GM10847 (cell line): ENCODE results near the gene USPL1.

Experiments used
- POLR2A ChIP-seq: IDR thresholded peaks from 2 replicates; pipeline ENCODE4 v1.6.1; 2011; ENCODE audit not compliant: insufficient read length; ENCODE audit errors: extremely low read depth

The USPL1 gene

DNA sequence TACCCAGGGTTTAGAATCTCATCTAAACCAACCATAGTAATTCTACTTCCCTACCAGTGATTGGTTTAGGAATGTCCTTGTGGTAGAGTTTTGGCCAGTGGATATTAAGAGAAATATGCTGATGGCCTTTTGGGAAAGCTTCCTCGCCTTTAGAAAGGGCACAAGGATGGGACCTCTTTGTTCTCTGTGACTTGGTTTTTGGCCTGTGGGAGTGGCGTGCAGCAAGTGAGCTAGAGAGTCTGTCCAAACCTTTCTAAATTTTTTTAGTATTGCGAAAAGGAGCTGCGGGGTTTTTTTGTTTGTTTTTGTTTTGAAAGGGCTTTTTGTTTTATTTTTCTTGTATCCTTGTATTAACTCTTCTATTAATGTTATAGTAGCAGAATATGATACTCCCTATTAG is 20.6 kb downstream of the USPL1 start:
- no peak for TF ChIP-seq POLR2A

DNA sequence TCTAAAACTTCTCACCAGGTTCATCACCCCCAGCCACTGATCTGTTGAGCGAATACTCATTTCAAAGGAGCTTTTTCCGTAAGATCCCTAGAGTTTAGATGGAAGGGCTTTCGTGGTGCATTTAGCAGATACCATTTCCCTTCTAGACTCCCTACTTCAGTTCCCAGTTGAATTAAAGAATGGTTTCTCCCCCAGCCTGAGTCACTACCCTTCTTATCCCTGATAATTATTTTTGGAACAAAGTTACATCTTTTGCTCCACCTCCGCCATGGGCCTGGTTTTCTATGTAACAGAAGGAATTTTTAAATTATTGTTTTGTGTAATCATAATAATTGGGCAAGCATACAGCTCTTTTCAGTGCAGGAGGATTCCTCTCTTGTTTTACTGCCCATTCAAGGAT is 22.0 kb downstream of the USPL1 start:
- TF ChIP-seq POLR2A: no peak

DNA sequence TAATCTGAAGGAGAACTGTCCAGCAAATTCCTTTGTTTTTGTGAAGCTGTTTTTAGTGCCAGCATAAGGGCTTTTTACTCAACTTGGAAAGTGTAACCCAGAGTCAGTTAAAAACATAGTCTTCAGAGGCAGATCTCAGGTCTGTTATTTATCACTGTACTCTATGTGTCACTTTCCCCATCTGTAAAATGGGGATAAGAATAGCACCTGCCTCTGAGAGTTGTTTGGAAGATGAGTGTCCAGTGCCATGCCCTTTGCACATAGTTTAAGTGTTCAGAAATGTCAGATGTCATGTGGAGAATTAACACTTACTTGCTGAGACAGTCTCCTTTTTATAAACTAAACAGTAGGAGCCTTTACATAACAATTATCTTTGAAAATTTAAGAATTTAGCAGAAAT is 27.9 kb downstream of the USPL1 start:
- TF ChIP-seq POLR2A: no peak

DNA sequence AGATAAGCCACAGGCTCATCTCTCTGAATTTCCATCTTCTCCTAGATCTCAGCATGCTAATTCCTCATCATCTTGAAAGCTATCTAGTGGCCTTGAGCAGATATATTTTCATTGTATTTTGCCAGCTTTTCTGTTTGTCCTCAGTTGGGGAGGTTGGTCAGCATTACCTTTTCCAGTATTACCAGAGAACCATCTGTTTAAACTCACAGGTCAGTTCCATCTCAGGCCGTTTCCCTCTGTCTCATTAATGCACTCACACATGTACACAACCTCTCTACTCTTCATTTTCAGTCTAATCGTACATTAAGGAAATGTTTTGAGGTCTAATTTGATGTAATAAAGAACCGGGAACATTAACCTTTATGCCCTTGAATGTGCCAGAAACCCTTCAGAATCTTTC is 29.7 kb downstream of the USPL1 start:
- TF ChIP-seq POLR2A: no peak

DNA sequence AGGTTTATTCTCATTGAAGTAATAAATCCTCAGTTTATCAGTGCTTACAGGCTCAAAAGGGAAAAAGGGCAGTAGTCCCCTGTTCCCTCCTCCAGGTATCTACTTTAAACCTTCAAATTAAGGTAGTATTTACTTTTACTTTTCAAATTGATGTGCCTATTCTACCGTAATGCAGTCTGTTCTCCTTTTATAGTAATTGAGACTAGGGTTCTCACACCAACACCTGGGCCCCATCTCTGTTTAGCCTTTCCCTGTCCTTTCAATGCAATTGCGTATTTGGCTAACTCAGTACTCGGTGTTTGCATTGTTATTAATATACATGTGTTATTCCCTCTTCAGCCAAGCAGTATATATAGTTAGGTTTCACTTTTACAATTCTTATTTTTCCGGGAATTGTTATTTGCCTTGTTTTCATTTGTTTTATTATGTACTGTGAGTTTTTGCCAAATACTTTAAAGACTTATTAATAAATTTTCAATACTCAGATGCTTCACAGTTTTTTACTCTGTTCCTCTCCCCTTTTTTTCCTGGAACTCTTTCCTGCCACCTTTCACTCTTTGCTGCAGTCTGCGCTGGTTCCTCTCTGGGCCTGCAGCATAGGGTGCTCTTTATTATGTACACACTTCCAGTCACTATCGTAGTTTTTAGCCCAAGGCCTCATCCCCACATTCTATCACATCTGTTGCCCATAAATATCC is 30.3 kb downstream of the USPL1 start:
- no peak for TF ChIP-seq POLR2A

DNA sequence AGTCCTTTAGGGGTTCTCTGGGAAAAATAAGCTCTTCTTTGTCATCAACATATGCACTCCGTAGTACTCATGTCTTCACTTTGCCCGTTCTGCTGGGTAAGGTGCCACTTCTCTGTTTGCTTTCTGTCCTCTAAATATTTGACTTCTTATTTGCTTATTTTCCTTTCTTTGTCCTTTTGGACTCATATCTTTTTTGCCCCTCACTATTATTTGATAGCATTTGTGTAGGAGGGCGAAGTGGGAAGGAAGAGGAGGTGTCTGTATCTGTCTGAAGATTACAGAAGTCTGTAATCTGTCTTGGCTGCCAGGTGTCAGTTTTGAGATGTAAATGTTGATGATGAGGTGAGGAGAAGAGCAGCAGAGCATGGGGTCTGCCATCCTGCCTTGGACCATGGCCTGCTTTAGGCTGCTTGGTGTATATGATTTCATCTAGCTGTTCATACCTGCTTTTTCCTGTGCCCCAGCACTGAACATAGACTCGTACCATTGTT is 30.8 kb downstream of the USPL1 start:
- no peak for TF ChIP-seq POLR2A

DNA sequence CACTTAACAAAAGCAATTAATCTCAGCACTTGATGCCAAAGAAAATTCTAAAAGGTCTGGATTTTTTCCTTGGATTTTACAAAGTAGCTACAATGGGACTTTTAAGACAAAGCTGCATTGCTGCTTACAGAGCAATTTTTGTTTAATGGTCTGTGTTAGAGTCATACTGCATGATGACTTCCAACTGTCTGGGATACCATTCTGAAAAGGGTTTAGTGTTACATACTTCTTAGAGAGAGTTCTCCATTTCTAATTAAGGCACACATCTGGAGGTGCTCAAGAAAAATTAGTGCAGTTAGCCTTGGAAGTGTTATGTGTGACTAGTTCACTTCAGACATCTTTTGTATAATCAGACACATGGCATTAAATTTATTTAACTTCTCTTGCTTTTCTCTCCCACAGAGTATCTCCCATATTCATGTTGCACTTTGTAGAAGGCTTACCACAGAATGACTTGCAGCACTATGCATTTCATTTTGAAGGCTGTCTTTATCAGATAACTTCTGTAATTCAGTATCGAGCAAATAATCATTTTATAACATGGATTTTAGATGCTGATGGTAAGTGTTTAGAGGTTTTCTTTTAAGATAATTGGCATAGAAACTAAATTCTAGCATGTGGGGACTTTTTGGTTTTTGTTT is 35.1 kb downstream of the USPL1 start:
- no peak for TF ChIP-seq POLR2A

DNA sequence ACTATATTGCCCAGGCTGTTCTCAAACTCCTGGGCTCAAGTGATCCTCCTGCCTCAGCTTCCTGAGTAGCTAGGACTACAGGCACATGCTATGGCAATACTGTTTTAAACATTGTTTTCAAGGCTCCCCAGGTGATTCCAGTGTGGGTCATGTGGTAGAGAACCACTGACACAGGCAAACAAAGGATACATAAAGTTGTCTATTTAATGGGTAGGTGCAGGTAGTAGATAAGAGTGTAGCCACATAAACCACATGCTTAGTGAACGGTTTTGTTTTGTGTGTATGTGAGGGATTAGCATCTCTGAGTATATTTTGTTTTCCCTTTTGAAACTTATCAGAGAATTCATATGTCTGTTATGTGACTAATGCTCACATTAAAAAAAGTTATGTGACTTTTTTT is 36.7 kb downstream of the USPL1 start:
- TF ChIP-seq POLR2A: no peak

DNA sequence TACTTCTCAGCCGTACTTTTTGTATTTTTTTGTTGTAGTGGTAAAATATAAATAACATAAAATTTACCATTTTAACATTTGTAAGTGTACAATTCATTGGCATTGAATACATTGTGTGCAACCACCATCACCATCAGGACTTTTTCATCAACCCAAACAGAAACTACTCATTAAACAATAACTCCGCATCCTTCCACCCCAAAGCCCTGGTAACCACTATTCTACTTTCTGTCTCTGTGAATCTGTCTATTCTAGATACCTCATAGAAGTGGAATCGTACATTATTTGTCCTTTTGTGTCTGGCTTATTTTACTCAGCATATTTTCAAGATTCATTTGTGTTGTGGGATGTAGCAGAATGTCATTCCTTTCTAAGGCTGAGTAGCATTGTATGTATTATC is 38.5 kb downstream of the USPL1 start:
- TF ChIP-seq POLR2A: no peak

DNA sequence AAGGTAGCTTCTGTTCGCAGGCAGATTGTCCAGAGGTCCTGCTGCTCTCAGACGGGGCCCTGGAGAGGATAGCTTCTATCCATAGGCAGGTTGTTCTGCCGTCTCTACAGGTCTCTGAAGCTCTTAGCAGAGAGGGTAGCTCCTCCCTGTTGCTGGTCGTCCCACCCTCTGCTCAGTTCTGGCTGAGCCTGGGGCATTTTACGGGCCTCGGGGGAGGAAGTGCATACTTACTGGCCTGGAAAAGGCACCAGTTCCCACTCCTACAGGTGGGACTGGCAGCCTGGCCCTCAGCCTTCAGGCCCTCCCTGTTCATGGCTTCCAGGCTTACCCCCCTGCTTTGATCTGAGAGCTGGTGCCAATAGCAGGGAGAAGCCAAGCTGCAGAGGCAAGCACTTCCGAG is 42.3 kb downstream of the USPL1 start:
- TF ChIP-seq POLR2A: no peak

DNA sequence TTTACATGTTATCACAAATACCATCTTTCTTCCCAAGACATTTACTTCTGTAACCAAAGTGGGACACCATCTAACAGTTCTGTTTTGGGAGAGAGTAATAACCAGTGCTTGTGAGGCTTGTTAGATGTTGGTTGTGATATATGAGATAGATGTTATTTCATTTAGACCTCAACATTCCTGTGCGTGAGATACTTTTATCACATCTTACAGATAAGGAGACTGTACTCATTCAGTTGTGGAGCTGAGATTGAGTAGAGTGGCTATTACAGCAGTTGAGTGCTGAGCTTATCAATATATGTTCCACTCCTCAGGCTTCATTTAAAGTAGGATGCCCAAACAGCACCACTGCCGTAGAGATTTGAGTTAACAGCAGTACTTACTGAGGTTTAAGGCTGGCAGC is 43.1 kb downstream of the USPL1 start:
- TF ChIP-seq POLR2A: no peak

DNA sequence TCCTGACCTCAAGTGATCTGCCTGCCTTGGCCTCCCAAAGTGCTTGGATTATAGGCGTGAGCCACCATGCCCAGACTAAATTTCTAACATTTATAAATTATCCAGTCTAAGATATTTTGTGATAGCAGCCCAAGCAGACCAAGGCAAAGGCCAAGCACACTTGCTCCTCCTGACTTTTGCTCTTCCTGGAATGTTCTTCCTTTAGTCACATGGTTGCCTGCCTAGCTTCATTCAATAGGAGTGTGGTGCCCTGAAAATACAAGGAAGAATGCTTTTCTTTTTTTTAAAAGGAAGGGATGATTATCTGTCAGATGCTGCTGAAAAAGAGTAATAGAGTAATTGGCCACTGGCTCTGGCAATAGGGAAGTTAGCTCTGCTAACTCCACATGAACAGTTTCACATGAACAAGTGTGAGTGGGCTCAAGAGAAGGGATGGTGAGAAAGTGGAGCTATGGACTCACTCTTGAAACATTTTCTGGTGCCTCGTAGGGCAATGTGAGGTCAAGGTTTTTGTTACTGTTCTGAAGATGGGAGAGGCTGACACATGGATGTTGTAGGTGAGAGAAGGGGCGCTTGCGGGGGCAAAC is 47.1 kb downstream of the USPL1 start:
- TF ChIP-seq POLR2A: no peak

DNA sequence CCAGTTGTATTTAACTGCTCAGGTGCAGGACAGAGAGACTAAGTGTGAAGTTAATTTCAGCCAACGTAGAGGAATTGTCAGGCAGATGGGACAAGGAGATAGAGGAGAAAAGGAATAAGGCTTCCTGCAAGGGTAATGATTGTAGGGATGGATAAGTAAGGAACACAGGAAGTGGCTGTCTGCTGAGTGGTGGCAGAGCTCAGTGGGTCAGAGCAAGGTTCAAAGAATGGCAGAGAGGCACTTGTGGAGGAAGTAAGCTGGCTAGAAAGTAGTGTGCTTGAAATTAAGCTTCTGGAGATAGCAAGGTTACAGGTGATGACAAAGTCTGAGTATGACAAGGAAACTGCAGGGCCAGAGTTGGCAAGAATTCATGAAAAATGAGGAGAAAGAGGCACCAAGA is 47.9 kb downstream of the USPL1 start:
- no peak for TF ChIP-seq POLR2A

DNA sequence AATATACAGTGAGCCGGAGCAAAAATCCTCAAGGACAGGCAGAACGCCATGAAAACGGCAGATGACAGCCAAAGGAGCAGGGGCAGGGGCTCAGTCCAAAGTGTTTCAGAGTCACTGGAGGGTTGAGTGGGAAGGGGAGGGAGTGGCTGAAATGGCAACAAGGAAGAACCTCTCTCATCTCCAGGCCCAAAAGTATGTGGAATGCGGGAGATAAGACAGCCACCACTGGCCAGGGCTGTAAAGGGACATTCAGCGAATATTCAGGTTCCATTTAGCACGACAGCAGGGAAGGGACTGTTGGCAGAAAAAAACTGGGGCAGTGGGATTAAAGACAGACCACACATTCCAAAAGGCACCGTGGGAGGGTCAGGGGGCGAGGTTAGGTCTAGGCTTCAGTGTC is 48.4 kb downstream of the USPL1 start:
- TF ChIP-seq POLR2A: no peak

DNA sequence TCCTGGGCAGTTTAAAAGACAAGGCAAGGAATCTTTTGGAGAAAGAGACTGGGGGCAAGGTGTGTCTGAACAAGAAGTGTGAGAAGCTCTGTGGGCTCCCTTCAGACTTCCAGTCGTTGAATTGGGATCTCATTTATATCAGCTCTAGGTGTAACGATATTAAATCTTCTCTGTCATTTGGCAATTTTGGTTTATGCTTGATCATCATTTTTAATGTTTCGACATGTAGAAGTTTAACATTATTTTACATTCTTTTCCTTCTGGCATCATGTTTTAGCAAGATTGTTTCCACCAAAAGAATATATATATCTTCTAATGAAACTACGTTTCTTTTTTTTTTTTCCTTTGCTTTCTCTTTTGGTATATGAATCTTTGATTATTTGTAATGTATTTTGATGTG is 49.3 kb downstream of the USPL1 start:
- TF ChIP-seq POLR2A: no peak

DNA sequence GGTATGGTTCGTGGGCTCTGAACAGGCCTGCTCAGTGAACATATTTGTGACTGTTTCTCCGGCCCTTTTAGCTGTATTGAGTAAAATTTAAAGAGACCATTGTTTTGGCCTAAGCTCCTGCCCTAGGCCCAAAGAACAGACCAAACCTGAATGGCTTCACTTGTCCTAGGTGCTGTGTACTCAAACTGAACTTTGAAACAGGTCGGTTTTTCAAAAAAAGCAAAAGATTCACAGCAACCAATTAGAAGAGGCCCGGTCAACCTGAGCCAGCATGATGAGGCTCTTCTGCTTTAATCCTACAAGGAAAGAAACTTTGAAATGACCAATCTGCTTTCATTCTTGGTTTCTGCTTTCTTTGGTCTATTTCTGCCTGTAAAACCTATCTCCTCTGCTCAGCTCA is 50.6 kb downstream of the USPL1 start:
- no peak for TF ChIP-seq POLR2A

DNA sequence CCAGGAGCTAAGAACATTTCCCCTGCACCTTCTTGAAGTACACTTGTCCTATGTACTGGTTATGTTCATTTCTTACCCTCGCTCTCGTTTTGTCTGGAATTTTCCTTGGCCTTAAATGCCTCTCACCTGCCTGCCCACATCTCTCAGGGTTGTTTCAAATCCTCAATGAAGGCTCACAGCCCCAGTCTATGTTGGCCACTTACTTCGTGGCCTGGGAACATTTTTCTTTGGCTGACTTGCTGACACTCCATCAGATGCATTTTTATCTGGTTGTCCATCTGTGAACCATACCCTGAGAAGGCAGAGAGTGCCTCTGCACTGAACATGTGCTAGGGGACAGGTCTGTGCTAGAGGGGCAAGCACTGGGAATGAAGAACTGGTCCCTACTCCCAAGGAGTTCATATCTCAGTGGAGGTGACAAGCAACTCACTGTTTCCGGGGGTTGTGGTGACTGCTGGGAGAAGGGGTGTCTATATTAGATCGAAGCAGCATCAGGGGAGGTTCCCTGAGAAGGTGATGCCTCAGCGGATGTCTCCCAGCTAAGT is 53.6 kb downstream of the USPL1 start:
- TF ChIP-seq POLR2A: no peak
